ENCODE results near the gene PRDX3.

GRCh38 chr10:119131512-119132240 lies 46.9 kb downstream of the PRDX3 start:
- TF ChIP-seq ELK1 (IDR thresholded peaks at IDR 0.05; ENCODE audit: low read depth, low read length) (no peak), PHF8 (IDR thresholded peaks at IDR 0.05; ENCODE audit: borderline replicate concordance, low read depth) (no peak), POLR2A (IDR thresholded peaks at IDR 0.05; ENCODE audit: low read length) (no peak), NR3C1 (IDR thresholded peaks at IDR 0.05) (no peak), EP300 (IDR thresholded peaks at IDR 0.05) (no peak), CTCF (IDR thresholded peaks at IDR 0.05) (no peak), KDM1A (IDR thresholded peaks at IDR 0.05; ENCODE audit: low read depth) (no peak), POLR2AphosphoS2 (conservative IDR thresholded peaks at IDR 0.05; ENCODE audit: low read length) (no peak)

All from A549 (cell line).